Stimulated activated naive CD8-positive, alpha-beta T cell treated with anti-CD3 and anti-CD28 coated beads, Interleukin-15, Interleukin-2, amounts not matched to agents 100 ng/mL and 50 ng/mL, for 24 hours (primary cell): Measurements from ENCODE around the gene AXL.

Source experiments
- H3K27ac Mint-ChIP-seq: one replicate; pipeline ENCODE4 v1.8.0; 2021; ENCODE audit warnings: mild to moderate bottlenecking, mixed read lengths
- H3K27me3 Mint-ChIP-seq: one replicate; pipeline ENCODE4 v1.8.0; 2021; ENCODE audit warnings: mixed read lengths
- H3K36me3 Mint-ChIP-seq: one replicate; pipeline ENCODE4 v1.8.0; 2021; ENCODE audit warnings: low read depth, mixed read lengths
- H3K4me1 Mint-ChIP-seq: one replicate; pipeline ENCODE4 v1.8.0; 2021; ENCODE audit warnings: low read depth, mixed read lengths
- H3K4me3 Mint-ChIP-seq: one replicate; pipeline ENCODE4 v1.8.0; 2021; ENCODE audit warnings: mild to moderate bottlenecking, mixed read lengths
- H3K9me3 Mint-ChIP-seq: one replicate; pipeline ENCODE4 v1.8.0; 2021; ENCODE audit warnings: mixed read lengths

The AXL gene

DNA sequence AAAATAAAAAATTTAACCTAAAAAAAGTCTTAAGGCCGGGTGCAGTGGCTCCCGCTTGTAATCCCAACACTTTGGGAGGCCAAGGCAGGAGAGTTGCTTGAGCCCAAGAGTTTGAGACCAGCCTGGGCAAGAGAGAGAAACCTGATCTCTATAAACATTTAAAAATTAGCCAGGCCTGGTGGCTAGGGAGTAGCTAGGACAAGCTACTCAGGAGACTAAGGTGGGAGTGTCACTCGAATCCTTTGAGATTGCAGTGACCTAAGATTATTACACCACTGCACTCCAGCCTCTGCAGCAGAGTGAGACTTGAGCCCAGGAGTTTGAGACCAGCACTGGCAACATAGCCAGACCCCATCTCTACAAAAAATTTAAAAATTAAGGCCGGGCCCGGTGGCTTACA, 92.0 kb downstream of the AXL start:
- Mint-ChIP-seq H3K27ac (peak overlapping the region; percentile 96), H3K36me3 (peaks cover 52% of the 10 kb centered on the region), H3K9me3 (no peaks in the 10 kb centered on the region), H3K4me1 (peaks cover 67% of the 10 kb centered on the region), H3K4me3 (peak overlapping the region; percentile 96), H3K27me3 (no peaks in the 10 kb centered on the region)
